ENCODE results near the gene GIT1. TPM values are rescaled to one million over a fixed set of nuclear protein-coding genes. Genes with fewer than 3 reads are reported as not detected.

The GIT1 gene
- total and polyA plus RNA-seq, 2 of the 13 experiments (the other 11 are each of a cell fraction or from before 2014, with no cell fraction given), result 14.2 to 30.8 TPM

- no peak for TF ChIP-seq THAP9 (CRISPR knock-in tag; IDR thresholded peaks at IDR 0.05; ENCODE audit: borderline replicate concordance)
- no peak for TF ChIP-seq HNRNPH1 (optimal IDR thresholded peaks at IDR 0.05; ENCODE audit: low read depth, low read length)
- no peak for TF ChIP-seq U2AF2 (IDR thresholded peaks at IDR 0.05; ENCODE audit: low read depth, low read length)
- TF ChIP-seq RFXAP (CRISPR knock-in tag; IDR thresholded peaks at IDR 0.05; ENCODE audit: borderline replicate concordance), result no peak
- no peak for TF ChIP-seq ZNF709 (CRISPR knock-in tag; IDR thresholded peaks at IDR 0.05)
- no peak for TF ChIP-seq NR0B2 (CRISPR knock-in tag; IDR thresholded peaks at IDR 0.05)
- no peak for TF ChIP-seq SNAPC2 (CRISPR knock-in tag; IDR thresholded peaks at IDR 0.05)
- peak; percentile 30; the same call in 1 of the 2 replicates for TF ChIP-seq YEATS2 (CRISPR knock-in tag; IDR thresholded peaks at IDR 0.05; ENCODE audit: borderline replicate concordance)
- TF ChIP-seq ETV5 (CRISPR knock-in tag; IDR thresholded peaks at IDR 0.05; ENCODE audit: borderline replicate concordance), result no peak; the same call in 1 of the 2 replicates
- no peak for TF ChIP-seq XBP1 (CRISPR knock-in tag; IDR thresholded peaks at IDR 0.05)
- TF ChIP-seq PAF1 (CRISPR knock-in tag; IDR thresholded peaks at IDR 0.05), result no peak
- no peak for TF ChIP-seq BORCS8-MEF2B (CRISPR knock-in tag; IDR thresholded peaks at IDR 0.05)
- peak; percentile 60; the same call in 1 of the 2 replicates for TF ChIP-seq HMG20A (CRISPR knock-in tag; IDR thresholded peaks at IDR 0.05; ENCODE audit: borderline replicate concordance)
- no peak for TF ChIP-seq SALL2 (CRISPR knock-in tag; IDR thresholded peaks at IDR 0.05)
- no peak for TF ChIP-seq SNAPC4 (CRISPR knock-in tag; IDR thresholded peaks at IDR 0.05)
- TF ChIP-seq ADNP (CRISPR knock-in tag; IDR thresholded peaks at IDR 0.05), result no peak
- TF ChIP-seq MTERF4 (CRISPR knock-in tag; IDR thresholded peaks at IDR 0.05), result no peak
- TF ChIP-seq ZNF761 (CRISPR knock-in tag; conservative IDR thresholded peaks at IDR 0.05), result no peak
- TF ChIP-seq CBX1 (IDR thresholded peaks at IDR 0.05; ENCODE audit: low read depth), result no peak
- TF ChIP-seq SNAPC5 (CRISPR knock-in tag; IDR thresholded peaks at IDR 0.05; ENCODE audit: borderline replicate concordance), result no peak
- TF ChIP-seq GATAD2A (CRISPR knock-in tag; IDR thresholded peaks at IDR 0.05), result peak; percentile 77
- TF ChIP-seq ARHGAP35 (CRISPR knock-in tag; IDR thresholded peaks at IDR 0.05; ENCODE audit: borderline replicate concordance), result no peak
- peak; percentile 63; the same call in 1 of the 2 replicates for TF ChIP-seq NCOR1 (IDR thresholded peaks at IDR 0.05; ENCODE audit: borderline replicate concordance, low read length)
Observed at GRCh38 chr17:29555840-29556239, 33.6 kb downstream of the GIT1 start (continued).
